Uterus (tissue), 2 donors: ENCODE measurements around the gene PLOD2.

Source experiments
- CTCF ChIP-seq, 4 experiments: fragments of 200-600 bp in 2 of 4; fragments of 450-650 bp in 2 of 4; sonication (generic) in 2 of 4; IDR thresholded peaks; one replicate each; pipeline ENCODE4 v1.5.1; 2016 to 2019; ENCODE audit warnings: antibody characterized with exemption in 4 of 4, mild to moderate bottlenecking in 2 of 4, moderate library complexity in 1 of 4
- POLR2A ChIP-seq, 2 donors: fragments of 450-650 bp; IDR thresholded peaks; one replicate each; pipeline ENCODE4 v1.6.1; 2016; ENCODE audit warnings: antibody characterized with exemption in 2 of 2, mild to moderate bottlenecking in 1 of 2, moderate library complexity in 1 of 2

GRCh38 chr3:146102885-146103284 is 58.1 kb downstream of the PLOD2 start:
- no peak for TF ChIP-seq CTCF (IDR thresholded peaks at IDR 0.05)
- no peak for TF ChIP-seq POLR2A (IDR thresholded peaks at IDR 0.05)
